C4-2B (cell line): ENCODE measurements around the gene PRTFDC1.

Experiments
- CTCF ChIP-seq: fragments of 450-650 bp; conservative IDR thresholded peaks from 2 replicates; pipeline ENCODE4 v1.5.1; 2017; ENCODE audit warnings: mild to moderate bottlenecking
- ZFX ChIP-seq: fragments of 450-650 bp; IDR thresholded peaks from 2 replicates; pipeline ENCODE4 v1.6.1; 2017

- no peak for TF ChIP-seq CTCF
- no peak for TF ChIP-seq ZFX
Measured at GRCh38 chr10:24906372-24906771, 46.0 kb downstream of the PRTFDC1 start.
